GM18502 (cell line): ENCODE data around the gene KIAA1614.
"Not testable (repeated sequence)": the region's sequence is repeated elsewhere in the genome, so short reads cannot be mapped to it uniquely, and the experiment has no call there.

ENCODE experiments used
- ATAC-seq: cut with Tn5 transposase; IDR thresholded peaks from one replicate; pipeline ENCODE4 v1.9.1; 2021; ENCODE audit warnings: mild to moderate bottlenecking; ENCODE audit not compliant: unreplicated experiment, poor library complexity

Gene KIAA1614

GRCh38 chr1:180954005-180954800 is 41.5 kb downstream of the KIAA1614 start:
- peak; percentile 72 for ATAC-seq

DNA sequence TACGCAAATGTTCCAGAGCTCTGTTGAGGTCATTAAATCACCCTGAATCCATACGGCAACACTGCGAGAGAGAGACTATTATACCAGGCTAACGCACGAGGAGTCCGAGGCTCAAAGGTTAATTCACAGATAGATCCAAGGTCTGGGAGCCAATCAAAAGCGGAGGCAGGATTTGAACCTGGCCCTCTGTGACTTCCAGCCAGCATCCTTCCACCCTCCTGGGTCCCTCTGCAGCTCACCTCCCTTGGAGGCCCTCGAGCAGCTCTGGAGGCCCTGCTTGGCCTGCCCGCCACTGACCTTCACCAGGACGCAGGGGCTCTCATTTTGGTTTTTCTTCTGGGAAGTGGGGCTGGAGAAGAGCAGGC is 42.1 kb downstream of the KIAA1614 start:
- ATAC-seq: no peak

DNA sequence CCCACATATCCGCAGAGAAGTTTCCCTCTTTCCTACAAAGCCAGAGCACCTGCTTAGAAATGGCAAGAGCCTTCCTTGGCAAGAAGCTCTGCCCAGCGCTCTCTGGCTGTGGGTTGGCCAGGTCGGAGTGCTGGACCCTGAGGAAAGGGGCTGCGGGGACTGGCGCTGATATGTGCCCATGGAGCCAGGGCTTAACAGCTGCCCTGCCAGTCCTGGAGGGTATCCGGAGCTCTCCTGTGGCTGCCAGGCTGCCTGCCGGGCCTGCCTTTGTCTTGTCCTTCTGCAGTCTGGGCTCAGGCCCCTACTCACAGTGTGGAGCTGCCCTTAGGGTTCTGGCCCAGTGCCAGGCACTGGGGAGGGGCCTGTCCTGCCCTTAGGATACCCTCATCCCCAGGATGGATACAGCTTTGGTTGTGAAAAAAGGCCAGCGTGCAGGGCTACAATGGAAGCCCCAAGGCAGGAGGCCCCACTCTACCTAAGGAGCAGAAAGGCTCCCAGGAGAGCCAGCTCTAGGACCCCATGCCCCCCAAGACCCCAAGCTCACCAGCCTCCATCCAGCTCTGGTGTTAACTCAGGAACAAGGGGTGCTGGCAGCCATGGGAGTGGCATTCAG is 43.4 kb downstream of the KIAA1614 start:
- no peak for ATAC-seq

- not testable (repeated sequence) for ATAC-seq
Observed at GRCh38 chr1:180959620-180960019, 46.9 kb downstream of the KIAA1614 start.

DNA sequence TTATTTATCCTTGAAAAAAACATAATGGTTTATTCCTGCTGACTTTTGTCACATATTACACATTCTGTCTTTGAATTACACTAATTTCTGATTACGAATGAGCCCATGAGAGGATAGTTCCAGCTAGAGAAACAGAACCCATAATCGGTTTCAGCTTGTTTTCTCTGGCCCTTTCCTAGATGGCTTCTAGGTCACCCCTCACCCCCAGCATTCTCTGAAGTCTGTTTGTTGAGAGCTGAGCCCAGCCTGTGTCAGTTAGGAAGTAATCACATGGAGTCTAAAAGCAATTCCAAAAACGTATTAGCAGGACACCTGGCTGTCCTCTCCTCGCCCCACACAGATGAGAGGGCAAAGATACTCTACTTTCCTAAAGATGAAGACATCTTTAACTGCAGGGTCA is 48.9 kb downstream of the KIAA1614 start:
- no peak for ATAC-seq

DNA sequence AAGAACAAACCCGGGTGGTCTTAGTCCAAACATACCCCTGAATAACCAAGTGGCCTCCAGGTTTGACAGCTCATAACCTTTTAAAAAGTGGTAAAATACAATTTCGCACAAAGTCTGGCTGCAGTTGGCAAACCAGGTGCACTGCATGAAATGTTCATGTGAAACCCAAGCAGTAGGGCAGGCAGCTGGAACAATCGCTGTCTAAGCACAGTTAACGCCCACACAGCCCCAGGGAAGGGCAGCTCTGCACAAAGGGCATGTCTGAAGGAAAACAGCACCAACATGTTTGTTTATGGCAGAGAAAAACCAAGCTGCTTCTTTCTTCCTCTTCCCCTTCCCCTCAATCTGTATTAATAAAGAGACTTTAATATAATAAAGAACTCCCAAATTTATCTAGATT is 49.5 kb downstream of the KIAA1614 start:
- no peak for ATAC-seq

DNA sequence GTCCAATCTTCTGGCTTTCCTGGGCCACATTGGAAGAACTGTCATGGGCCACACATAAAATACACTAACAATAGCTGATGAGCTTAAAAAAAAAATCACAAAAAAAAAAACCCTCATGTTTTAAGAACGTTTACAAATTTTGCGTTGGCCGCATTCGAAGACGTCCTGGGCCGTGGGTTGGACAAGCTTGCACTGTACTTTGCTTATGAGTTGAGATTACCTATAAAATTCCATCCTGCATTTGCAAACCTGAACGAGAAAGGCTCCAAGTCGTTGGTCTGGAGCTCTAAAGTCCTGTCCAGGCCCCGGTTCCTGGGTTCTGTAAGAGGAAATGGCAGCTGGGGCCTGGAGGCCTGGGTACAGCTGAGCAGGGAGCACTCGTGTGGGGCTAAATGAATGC is 51.4 kb downstream of the KIAA1614 start:
- ATAC-seq: no peak

- no peak for ATAC-seq
Observed at GRCh38 chr1:180964595-180964994, 51.9 kb downstream of the KIAA1614 start.

DNA sequence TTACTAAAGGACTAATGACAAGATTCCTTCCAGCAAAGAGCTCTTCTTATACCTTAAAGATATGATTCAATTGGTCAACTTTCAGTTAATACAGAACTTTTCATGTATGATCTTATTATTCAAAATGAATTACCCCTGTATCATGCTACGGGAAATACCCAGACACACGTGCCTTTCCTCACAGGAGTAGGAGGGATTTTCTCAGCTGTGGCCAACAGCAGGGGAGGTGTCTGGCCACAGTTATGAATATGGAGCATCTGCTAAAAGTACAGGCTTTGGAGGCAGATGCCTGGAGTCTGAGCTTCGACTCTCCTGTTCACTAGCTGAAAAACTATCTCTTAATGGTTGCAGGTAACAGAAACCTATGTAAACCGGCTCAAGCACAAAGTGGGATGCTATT is 53.6 kb downstream of the KIAA1614 start:
- ATAC-seq: no peak

DNA sequence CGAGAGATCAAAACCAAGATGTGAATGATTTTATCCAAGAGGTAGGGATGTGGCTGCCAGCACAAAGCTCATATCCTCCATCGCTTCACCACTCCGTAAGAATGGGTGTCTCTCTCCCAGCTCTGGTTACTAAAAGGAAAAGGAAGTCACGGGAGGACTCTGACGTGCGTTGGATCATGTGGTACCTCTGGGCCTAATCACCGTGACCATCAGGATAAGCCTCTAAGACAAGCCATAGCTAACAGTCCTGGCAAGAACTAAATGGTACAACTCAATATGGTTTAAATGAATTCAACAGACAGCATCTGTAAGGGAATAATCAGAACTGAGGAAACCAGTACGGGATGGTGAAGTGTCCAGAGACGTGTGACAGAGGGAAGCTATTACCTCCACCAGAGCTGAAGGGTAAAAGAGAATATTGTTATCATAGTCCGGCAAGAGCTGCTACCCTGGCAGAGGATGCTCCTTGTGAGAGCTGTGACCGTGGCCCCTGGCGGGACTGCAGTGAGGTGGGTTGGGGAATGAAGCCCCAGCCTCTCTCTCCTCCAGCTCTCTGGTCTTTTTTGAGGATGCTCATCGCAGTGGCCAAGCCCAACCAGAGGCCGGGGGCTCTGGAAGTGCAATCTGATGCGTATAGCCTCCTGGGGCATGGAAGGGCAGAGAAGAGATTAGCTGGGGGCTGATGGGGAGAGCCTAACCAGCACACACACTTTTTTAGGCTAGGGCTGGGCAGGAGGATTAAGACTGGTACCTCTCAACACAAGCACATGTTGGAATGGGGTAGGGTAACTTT is 54.2 kb downstream of the KIAA1614 start:
- no peak for ATAC-seq

- no peak for ATAC-seq
Observed at GRCh38 chr1:180967558-180967957, 54.9 kb downstream of the KIAA1614 start.

DNA sequence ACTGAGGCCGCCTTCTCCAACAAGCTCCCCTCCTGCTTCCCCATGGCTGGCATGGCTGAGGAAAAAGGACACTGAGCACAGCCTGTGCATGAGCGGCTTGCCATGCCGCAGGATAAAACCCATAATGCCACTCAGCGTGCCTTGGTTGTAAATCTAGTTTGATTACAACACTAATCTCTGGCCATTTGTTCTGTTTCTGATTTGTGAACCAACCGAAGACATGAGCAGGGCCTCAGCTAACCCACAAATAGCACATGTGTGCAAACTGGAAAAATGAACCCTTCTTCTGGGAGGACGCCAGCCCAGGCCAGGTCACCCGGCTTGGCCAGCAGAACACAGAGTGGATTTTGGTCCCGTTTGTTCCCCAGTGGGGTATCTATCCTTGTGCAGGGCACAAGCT is 56.1 kb downstream of the KIAA1614 start:
- ATAC-seq: not testable (repeated sequence)

- no peak for ATAC-seq
Observed at GRCh38 chr1:180969434-180969833, 56.7 kb downstream of the KIAA1614 start.

DNA sequence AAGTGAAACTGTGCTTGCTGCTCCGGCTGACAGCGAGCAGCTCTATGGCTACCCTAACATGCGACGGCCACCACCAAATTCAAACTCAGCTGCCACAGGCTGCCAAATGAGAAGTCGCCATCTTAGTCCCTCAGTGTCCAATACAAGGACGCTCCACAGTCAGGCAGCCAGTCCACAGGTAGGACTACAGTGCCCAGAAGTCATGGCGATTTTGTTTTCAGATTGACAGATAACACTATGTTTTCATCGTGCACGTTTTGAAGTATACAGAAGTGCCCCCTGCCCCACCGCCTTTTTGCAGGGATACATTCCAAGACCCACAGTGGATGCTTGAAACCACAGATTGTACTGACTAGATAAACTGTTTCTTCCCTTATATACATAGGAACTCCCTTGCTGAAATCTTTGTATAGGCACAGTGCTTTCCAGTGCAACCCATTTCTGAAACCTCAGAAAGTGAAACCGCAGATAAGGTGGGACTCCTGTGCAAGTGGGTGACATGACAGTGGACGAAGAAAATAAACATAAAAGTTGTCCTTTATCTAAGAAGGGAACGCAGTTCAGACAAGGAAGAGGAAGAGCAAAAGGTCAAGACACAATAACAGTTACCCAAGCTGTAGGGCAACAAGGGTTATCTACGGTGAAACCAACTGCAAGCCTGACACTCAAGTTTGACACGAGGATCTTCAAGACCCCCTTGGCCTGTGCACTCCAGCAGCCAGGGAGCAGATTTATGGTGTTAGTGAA is 57.8 kb downstream of the KIAA1614 start:
- no peak for ATAC-seq

- ATAC-seq: no peak
Observed at GRCh38 chr1:180971273-180971997, 58.7 kb downstream of the KIAA1614 start.

DNA sequence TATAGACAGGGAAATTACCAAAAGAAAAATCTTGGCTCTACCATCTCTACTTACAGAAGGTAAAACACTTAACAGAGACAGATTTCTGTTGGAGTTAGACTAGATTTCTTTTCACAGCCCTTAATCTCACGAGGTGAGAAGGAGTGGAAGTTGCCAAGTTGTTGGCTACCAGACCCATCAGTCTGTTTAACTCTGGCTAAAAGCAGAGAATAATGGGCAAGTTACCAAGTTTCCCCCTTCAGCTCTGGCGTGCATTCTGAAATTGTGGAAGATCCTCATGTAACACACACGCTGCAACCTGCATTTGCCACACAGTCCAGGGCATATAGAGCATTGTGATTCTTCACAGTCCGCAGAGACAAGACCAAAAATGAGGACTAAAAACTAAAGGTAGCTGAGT is 60.7 kb downstream of the KIAA1614 start:
- no peak for ATAC-seq

- ATAC-seq: no peak
Observed at GRCh38 chr1:180974236-180974635, 61.5 kb downstream of the KIAA1614 start.

- ATAC-seq: no peak
Observed at GRCh38 chr1:180975551-180975950, 62.9 kb downstream of the KIAA1614 start.

- ATAC-seq: no peak
Observed at GRCh38 chr1:180976191-180976590, 63.5 kb downstream of the KIAA1614 start.
